ENCODE data around the gene CCDC7.

GRCh38 chr10:32582946-32583345 is 137.0 kb downstream of the CCDC7 start:
- TF ChIP-seq CREB1 (IDR thresholded peaks at IDR 0.05; ENCODE audit: low read depth), result no peak
- no peak for TF ChIP-seq JUND (IDR thresholded peaks at IDR 0.05; ENCODE audit: low read depth, low read length)
- no peak for TF ChIP-seq LARP7 (IDR thresholded peaks at IDR 0.05)
- TF ChIP-seq, protein P1, sequence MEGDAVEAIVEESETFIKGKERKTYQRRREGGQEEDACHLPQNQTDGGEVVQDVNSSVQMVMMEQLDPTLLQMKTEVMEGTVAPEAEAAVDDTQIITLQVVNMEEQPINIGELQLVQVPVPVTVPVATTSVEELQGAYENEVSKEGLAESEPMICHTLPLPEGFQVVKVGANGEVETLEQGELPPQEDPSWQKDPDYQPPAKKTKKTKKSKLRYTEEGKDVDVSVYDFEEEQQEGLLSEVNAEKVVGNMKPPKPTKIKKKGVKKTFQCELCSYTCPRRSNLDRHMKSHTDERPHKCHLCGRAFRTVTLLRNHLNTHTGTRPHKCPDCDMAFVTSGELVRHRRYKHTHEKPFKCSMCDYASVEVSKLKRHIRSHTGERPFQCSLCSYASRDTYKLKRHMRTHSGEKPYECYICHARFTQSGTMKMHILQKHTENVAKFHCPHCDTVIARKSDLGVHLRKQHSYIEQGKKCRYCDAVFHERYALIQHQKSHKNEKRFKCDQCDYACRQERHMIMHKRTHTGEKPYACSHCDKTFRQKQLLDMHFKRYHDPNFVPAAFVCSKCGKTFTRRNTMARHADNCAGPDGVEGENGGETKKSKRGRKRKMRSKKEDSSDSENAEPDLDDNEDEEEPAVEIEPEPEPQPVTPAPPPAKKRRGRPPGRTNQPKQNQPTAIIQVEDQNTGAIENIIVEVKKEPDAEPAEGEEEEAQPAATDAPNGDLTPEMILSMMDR (IDR thresholded peaks at IDR 0.05 in 2 of 3, conservative IDR thresholded peaks at IDR 0.05 in 1 of 3; ENCODE audit: control insufficient read depth in 2 of 3, extremely low read depth in 1 of 3, insufficient read depth in 1 of 3, low read depth in 3 of 3, low read length in 3 of 3), result no peak
- no peak for TF ChIP-seq CBX3 (IDR thresholded peaks at IDR 0.05; ENCODE audit: borderline replicate concordance, low read depth)
- TF ChIP-seq, protein P2, sequence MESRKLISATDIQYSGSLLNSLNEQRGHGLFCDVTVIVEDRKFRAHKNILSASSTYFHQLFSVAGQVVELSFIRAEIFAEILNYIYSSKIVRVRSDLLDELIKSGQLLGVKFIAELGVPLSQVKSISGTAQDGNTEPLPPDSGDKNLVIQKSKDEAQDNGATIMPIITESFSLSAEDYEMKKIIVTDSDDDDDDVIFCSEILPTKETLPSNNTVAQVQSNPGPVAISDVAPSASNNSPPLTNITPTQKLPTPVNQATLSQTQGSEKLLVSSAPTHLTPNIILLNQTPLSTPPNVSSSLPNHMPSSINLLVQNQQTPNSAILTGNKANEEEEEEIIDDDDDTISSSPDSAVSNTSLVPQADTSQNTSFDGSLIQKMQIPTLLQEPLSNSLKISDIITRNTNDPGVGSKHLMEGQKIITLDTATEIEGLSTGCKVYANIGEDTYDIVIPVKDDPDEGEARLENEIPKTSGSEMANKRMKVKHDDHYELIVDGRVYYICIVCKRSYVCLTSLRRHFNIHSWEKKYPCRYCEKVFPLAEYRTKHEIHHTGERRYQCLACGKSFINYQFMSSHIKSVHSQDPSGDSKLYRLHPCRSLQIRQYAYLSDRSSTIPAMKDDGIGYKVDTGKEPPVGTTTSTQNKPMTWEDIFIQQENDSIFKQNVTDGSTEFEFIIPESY (IDR thresholded peaks at IDR 0.05), result no peak
- TF ChIP-seq EP300 (IDR thresholded peaks at IDR 0.05; ENCODE audit: borderline replicate concordance in 1 of 2, control insufficient read depth in 1 of 2, low read depth in 2 of 2, low read length in 2 of 2), result no peak
- TF ChIP-seq, protein P3, sequence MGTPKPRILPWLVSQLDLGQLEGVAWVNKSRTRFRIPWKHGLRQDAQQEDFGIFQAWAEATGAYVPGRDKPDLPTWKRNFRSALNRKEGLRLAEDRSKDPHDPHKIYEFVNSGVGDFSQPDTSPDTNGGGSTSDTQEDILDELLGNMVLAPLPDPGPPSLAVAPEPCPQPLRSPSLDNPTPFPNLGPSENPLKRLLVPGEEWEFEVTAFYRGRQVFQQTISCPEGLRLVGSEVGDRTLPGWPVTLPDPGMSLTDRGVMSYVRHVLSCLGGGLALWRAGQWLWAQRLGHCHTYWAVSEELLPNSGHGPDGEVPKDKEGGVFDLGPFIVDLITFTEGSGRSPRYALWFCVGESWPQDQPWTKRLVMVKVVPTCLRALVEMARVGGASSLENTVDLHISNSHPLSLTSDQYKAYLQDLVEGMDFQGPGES (IDR thresholded peaks at IDR 0.05), result no peak
- no peak for TF ChIP-seq IRF5 (IDR thresholded peaks at IDR 0.05; ENCODE audit: borderline replicate concordance)
- TF ChIP-seq SMC3 (IDR thresholded peaks at IDR 0.05; ENCODE audit: borderline replicate concordance, low read length), result no peak
